ENCODE data around the gene CT55.
"Not testable (repeated sequence)": the region's sequence is repeated elsewhere in the genome, so short reads cannot be mapped to it uniquely, and the experiment has no call there.

Gene CT55, protein sequence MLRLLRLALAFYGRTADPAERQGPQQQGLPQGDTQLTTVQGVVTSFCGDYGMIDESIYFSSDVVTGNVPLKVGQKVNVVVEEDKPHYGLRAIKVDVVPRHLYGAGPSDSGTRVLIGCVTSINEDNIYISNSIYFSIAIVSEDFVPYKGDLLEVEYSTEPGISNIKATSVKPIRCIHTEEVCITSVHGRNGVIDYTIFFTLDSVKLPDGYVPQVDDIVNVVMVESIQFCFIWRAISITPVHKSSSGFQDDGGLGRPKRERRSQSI

GRCh38 chrX:135170877-135171519, at the start of gene CT55:
CT55 (minus strand) TSS chrX:135171398; CDS start chrX:135171171, 227 bp downstream.
- H3K4me3 ChIP-seq (ENCODE audit: low read depth, low read length), result no peak within 1 kb of the TSS
- TF ChIP-seq CTCF (IDR thresholded peaks at IDR 0.05; ENCODE audit: low read depth, low read length), result no peak

DNA sequence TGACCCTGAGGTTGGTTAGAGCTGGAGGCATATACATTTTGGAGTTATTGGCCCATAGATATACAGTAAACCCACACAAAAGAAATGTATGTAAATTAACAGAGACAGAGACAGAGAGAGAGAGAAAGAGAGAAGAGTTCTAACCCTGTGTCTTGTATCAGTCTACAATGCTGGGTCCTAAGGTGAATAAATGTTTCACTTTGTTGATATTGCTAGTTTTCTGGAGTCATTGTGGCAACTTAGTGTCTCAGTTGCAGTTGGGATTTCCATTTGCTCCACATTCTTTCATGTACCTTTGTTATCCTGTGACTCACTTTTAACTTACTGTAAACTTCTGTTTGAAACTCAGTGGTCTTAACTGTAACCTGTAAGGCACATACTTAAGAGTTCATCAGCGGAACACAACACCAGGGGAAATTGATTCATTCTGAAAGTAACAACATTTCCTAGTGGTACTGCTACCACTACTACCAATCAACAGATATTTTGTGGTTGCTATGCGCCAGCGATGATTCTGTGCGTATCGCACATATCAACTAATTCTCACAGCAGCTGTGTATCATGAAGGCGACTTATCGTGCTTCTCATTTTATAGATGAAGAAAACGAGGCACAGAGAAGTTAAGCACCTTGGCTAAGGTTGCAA, 42.1 kb upstream of the CT55 start:
- TF ChIP-seq CTCF (IDR thresholded peaks at IDR 0.05; ENCODE audit: low read depth, low read length), result no peak
- H3K4me3 ChIP-seq (ENCODE audit: low read depth, low read length), result no peak overlapping the region

DNA sequence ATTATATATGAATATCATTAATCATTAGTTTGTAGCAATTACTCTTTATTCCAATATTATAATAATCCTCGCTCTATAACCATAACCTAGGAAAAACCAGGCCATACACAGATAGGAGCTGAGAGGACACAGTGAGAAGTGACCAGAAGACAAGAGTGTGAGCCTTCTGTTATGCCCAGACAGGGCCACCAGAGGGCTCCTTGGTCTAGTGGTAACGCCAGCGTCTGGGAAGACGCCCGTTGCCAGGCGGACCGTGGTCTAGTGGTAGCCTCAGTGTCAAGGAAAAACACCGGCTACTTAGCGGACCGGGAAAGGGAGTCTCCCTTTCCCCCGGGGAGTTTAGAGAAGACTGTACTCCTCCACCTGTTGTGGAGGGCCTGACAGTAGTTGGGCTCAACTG, 35.2 kb upstream of the CT55 start:
- not testable (repeated sequence) for H3K4me3 ChIP-seq (ENCODE audit: low read depth, low read length)
- TF ChIP-seq CTCF (IDR thresholded peaks at IDR 0.05; ENCODE audit: low read depth, low read length), result peak; percentile 40

DNA sequence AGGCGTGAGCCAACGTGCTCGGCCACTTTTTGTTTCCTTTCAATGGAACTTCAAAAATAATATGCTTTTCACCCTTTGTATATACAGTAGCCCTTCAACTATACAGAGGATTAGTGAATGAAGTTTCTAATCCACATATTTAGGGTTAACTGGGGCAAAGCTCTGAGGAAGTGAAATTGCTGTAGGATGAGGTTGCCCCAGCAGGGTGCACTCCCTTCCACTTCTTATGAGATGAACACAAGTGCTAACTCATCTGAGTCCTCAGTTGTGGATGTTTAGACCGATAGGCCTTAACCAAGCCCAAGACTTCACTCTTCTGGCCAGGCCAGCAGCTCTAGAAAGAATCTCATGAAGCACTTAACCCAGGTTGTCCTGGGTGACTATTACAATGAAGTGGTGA, 29.1 kb upstream of the CT55 start:
- no peak for TF ChIP-seq CTCF (IDR thresholded peaks at IDR 0.05; ENCODE audit: low read depth, low read length)
- H3K4me3 ChIP-seq (ENCODE audit: low read depth, low read length), result no peak overlapping the region

DNA sequence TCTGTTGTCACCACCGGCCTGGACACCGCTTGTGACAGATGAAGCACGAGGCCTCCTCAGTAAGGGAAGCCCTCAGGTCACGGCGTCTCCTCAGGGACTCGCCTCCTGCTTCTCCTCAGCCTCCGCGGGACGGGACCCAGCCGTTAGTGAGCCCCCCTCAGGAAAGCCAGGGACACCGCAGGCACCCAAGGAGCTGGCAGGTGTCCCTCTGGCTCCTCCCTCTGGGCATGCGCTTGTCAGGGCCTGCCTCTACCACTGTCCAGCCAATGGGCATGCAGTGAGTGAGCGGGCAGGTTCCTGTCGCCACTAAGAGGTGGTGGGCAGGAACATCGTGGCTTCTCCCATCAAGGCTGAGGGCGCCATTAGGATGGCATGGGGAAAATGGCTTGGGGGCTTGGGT, 23.5 kb upstream of the CT55 start:
- TF ChIP-seq CTCF (IDR thresholded peaks at IDR 0.05; ENCODE audit: low read depth, low read length), result no peak

DNA sequence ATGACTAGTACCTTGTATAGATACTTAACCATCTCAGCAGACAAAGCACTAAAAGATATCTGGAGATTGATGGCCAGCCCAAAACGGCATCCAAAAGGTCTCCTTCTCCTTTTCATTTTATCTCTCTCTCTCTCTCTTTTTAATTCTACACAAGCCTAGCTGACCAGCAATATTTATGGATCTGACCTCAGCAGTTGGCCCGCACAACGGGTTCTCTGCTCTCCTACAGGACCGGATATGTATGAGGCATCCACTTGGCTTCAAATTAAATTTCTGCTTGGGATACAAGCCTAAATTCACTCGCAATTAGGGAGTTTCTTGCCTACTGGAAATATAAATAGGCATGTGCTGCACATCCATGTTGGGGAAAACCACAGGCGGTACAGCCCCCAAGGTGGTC, 22.5 kb upstream of the CT55 start:
- no peak overlapping the region for H3K4me3 ChIP-seq (ENCODE audit: low read depth, low read length)
- no peak for TF ChIP-seq CTCF (IDR thresholded peaks at IDR 0.05; ENCODE audit: low read depth, low read length)

More for the DNA sequence above, 23.5 kb upstream of the CT55 start:
- H3K4me3 ChIP-seq (ENCODE audit: low read depth, low read length), result no peak overlapping the region

GRCh38 chrX:135191838-135192237, 20.6 kb upstream of the CT55 start:
- no peak overlapping the region for H3K4me3 ChIP-seq (ENCODE audit: low read depth, low read length)
- TF ChIP-seq CTCF (IDR thresholded peaks at IDR 0.05; ENCODE audit: low read depth, low read length), result no peak

Data from WI38 (cell line).